PC-9 (cell line): ENCODE measurements around the gene HEPHL1.

Experiments used
- EZH2 ChIP-seq: fragments of 200-600 bp; sonication (generic); IDR thresholded peaks from 2 replicates; pipeline ENCODE4 v1.8.0; 2017; ENCODE audit warnings: antibody characterized with exemption, low read depth
- TF ChIP-seq, protein P1 (sequence below): fragments of 200-600 bp; sonication (generic); conservative IDR thresholded peaks from 2 replicates; pipeline ENCODE4 v1.6.1; 2017; ENCODE audit warnings: mixed run types, antibody characterized with exemption, mild to moderate bottlenecking, moderate library complexity

DNA sequence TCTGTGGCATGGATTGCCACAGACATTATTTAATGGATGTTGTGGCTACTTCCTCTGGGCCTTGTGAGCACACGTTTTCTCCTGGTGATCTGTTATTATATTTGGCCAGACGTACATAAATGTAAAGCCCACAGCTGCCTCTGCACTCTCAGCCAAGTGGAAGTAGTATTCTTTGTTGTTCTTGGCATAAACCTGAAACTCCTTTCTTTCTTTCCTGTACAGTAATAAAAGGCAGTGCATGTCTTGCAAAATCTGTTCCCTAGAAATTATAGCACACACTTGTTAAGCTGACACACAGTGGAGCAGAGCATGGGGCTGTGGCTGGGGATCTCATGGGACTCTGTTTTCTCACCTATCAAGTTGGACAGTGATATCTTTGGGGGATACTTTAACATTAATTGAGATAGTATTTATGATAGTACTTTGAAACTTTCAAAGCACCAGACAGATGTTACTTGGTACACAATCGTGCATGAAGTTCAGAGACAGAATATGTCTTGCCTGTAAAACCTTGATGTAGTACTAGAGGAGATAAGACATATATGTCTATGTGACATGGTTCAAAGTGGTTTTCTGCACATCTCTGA, 128.4 kb downstream of the HEPHL1 start:
- TF ChIP-seq, protein P1, sequence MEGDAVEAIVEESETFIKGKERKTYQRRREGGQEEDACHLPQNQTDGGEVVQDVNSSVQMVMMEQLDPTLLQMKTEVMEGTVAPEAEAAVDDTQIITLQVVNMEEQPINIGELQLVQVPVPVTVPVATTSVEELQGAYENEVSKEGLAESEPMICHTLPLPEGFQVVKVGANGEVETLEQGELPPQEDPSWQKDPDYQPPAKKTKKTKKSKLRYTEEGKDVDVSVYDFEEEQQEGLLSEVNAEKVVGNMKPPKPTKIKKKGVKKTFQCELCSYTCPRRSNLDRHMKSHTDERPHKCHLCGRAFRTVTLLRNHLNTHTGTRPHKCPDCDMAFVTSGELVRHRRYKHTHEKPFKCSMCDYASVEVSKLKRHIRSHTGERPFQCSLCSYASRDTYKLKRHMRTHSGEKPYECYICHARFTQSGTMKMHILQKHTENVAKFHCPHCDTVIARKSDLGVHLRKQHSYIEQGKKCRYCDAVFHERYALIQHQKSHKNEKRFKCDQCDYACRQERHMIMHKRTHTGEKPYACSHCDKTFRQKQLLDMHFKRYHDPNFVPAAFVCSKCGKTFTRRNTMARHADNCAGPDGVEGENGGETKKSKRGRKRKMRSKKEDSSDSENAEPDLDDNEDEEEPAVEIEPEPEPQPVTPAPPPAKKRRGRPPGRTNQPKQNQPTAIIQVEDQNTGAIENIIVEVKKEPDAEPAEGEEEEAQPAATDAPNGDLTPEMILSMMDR, result no peak
- no peak for TF ChIP-seq EZH2
